ENCODE measurements around the gene IFTAP.

The IFTAP gene

GRCh38 chr11:36696550-36696949 lies 102.2 kb downstream of the IFTAP start:
- TF ChIP-seq, protein P1, sequence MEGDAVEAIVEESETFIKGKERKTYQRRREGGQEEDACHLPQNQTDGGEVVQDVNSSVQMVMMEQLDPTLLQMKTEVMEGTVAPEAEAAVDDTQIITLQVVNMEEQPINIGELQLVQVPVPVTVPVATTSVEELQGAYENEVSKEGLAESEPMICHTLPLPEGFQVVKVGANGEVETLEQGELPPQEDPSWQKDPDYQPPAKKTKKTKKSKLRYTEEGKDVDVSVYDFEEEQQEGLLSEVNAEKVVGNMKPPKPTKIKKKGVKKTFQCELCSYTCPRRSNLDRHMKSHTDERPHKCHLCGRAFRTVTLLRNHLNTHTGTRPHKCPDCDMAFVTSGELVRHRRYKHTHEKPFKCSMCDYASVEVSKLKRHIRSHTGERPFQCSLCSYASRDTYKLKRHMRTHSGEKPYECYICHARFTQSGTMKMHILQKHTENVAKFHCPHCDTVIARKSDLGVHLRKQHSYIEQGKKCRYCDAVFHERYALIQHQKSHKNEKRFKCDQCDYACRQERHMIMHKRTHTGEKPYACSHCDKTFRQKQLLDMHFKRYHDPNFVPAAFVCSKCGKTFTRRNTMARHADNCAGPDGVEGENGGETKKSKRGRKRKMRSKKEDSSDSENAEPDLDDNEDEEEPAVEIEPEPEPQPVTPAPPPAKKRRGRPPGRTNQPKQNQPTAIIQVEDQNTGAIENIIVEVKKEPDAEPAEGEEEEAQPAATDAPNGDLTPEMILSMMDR (IDR thresholded peaks at IDR 0.05; ENCODE audit: control extremely low read depth, extremely low read depth, low read depth, missing control alignments), result no peak
- DNase-seq (ENCODE audit: extremely low spot score), result no peak
- ChIA-PET POLR2A (no interaction called here), CTCF (interaction anchor here (1.2 to 1.5 kb wide), 3 partner anchors 12 to 51 kb away, joined by 3 to 20 read pairs (median 4); no protein-coding TSS in a partner anchor)

GRCh38 chr11:36699271-36699670 lies 105.0 kb downstream of the IFTAP start:
- DNase-seq (ENCODE audit: extremely low spot score), result no peak

GRCh38 chr11:36700246-36700645 lies 105.9 kb downstream of the IFTAP start:
- ChIA-PET POLR2A (no interaction called here), CTCF (interaction anchor here (5.9 to 7.6 kb wide), 2 partner anchors 44 to 136 kb away, joined by 55 to 504 read pairs; no protein-coding TSS in a partner anchor)
- TF ChIP-seq, protein P1 (IDR thresholded peaks at IDR 0.05; ENCODE audit: control extremely low read depth, extremely low read depth, low read depth, missing control alignments), result no peak
- no peak for DNase-seq (ENCODE audit: extremely low spot score)

More at GRCh38 chr11:36699271-36699670, 105.0 kb downstream of the IFTAP start:
- POLR2A ChIA-PET, result no interaction called here
- TF ChIP-seq, protein P1 (IDR thresholded peaks at IDR 0.05; ENCODE audit: control extremely low read depth, extremely low read depth, low read depth, missing control alignments), result no peak
- CTCF ChIA-PET, result interaction anchor here (7.6 kb wide), 1 partner anchor 45 kb away, joined by 504 read pairs; no protein-coding TSS in a partner anchor

- TF ChIP-seq, protein P1 (IDR thresholded peaks at IDR 0.05; ENCODE audit: control extremely low read depth, extremely low read depth, low read depth, missing control alignments), result peak; percentile 77
- ChIA-PET CTCF (interaction anchor here (0.7 to 7.6 kb wide), 24 partner anchors 9 to 410 kb away, joined by 3 to 504 read pairs (median 5); no protein-coding TSS in a partner anchor), POLR2A (no interaction called here)
- peak; percentile 57 for DNase-seq (ENCODE audit: extremely low spot score)
Measured at GRCh38 chr11:36702330-36703054, 108.2 kb downstream of the IFTAP start.

DNA sequence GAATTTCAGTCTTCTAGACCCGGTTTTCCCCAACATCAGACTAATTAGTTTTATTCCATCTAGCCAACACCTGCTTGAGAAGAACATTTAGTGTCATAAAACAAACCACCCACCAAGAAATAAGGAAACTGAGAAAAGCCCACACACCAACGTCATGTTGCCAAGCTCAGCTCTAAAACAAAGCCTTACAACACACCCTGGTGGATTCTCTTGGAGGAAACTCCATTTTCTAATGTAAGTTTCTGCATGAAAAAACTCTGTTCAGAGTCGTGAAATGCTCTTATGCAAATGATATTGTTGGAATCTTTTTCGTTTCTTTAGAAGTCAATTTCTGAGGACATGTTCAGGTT lies 108.7 kb downstream of the IFTAP start:
- DNase-seq (ENCODE audit: extremely low spot score), result peak; percentile 34
- ChIA-PET CTCF (interaction anchor here (0.7 to 7.6 kb wide), 20 partner anchors 9 to 411 kb away, joined by 3 to 504 read pairs (median 6); no protein-coding TSS in a partner anchor), POLR2A (no interaction called here)
- TF ChIP-seq, protein P1 (IDR thresholded peaks at IDR 0.05; ENCODE audit: control extremely low read depth, extremely low read depth, low read depth, missing control alignments), result no peak
